GDM1 (cell line): ENCODE measurements around the gene SLC7A14.

ENCODE experiments used
- DNase-seq: peaks from one replicate; lab custom pipeline; 2025; lab: John Stamatoyannopoulos, UW

The SLC7A14 gene

DNA sequence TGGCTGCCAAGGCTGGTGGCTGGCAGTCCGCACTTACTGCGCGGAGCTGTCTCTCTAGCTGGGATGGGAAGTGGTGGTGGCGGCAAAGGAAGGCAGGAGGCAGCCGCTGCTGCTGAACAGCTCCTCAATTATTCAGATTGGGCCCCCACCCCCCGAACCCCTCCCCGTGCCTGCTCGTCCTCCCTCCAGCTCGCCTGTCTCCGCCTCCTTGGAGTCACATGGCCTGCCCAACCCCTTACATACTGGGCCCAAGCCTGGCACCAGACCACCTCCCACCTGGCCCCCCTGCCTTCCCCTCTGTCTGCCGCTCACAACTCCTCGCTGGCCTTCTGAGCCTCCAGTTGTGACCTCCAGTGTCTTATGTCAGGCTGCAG, at the start of gene SLC7A14:
Gene SLC7A14, minus strand, starts transcription at position 139 of the 374 bp plus-strand sequence. CDS start 59,139 bp downstream, outside the sequence.
- DNase-seq = no peak

DNA sequence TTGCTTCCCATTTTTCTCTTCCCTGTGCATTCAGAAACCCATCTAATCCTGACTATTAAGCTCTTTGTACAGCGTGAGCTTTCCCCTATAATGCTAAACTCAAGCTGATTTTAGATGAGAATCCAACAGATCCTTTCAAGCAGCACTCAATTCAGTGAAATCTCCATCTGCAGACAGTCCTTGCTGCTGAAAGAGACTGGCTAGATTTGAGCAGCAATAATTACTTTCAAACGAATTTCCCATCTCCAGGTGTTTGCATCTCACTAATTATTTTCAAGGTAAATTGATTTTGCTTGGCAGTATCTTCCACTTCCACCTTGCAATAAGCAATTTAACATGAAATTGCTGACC, 49.5 kb upstream of the SLC7A14 start:
- no peak for DNase-seq

- no peak for DNase-seq
Measured at GRCh38 chr3:170634663-170635384, 48.9 kb upstream of the SLC7A14 start.

DNA sequence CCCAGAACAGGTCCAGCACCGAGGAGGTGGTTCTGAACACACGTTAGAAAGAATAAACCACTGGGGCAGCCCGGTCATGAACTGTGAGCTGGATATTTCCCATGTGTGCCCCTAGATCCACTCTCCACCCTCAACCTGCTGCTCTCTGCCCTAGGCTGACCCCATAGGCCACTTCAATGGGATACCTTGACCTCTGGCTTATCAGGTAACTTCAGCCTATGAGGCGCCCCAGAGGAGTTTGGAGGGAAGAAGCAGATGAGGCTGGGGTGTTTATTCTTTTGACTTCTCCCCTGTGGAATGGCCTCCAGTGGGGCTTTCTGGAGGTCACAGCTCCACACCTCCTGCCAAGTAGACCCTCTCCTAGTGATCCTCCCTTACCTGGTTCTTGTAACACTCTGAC, 47.7 kb upstream of the SLC7A14 start:
- DNase-seq = no peak

DNA sequence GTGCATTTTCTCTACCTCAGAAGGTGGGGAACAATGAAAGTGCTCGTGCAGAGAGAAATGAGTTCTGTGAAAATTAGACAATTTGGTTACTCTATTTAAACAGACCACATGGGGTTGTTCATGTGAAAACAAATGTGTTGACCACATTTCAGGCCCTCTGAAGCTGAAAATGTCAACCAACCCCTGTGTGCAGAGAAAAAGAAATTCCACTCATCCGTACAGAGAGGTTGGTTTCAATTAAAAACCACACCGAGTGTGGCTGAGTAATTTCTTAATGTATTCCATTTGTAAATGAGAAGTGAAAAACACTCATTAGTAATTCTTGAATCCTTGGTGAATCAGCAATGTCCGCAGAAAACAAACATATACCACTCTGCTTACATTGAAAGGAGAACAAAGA, 46.9 kb upstream of the SLC7A14 start:
- no peak for DNase-seq

- DNase-seq = no peak
Measured at GRCh38 chr3:170631755-170632488, 46.0 kb upstream of the SLC7A14 start.

GRCh38 chr3:170623524-170623923, 37.6 kb upstream of the SLC7A14 start:
- DNase-seq = no peak

- DNase-seq = no peak
Measured at GRCh38 chr3:170622369-170623159, 36.7 kb upstream of the SLC7A14 start.

DNA sequence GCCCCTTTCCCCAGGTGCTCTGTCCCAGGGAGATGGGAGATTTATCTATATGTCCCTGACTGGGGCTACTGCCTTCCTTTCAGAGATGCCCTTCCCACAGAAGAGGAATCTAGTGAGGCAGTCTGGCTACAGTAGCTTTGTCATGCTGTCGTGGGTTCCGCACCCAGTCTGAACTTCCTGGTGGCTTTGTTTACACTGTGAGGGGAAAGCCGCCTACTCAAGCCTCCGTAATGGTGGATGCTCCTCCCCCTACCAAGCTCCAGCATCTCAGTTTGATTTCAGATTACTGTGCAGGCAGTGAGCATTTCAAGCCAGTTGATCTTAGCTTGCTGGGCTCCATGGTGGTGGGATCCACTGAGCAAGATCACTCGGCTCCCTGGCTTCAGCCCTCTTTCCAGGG, 35.4 kb upstream of the SLC7A14 start:
- DNase-seq = no peak

DNA sequence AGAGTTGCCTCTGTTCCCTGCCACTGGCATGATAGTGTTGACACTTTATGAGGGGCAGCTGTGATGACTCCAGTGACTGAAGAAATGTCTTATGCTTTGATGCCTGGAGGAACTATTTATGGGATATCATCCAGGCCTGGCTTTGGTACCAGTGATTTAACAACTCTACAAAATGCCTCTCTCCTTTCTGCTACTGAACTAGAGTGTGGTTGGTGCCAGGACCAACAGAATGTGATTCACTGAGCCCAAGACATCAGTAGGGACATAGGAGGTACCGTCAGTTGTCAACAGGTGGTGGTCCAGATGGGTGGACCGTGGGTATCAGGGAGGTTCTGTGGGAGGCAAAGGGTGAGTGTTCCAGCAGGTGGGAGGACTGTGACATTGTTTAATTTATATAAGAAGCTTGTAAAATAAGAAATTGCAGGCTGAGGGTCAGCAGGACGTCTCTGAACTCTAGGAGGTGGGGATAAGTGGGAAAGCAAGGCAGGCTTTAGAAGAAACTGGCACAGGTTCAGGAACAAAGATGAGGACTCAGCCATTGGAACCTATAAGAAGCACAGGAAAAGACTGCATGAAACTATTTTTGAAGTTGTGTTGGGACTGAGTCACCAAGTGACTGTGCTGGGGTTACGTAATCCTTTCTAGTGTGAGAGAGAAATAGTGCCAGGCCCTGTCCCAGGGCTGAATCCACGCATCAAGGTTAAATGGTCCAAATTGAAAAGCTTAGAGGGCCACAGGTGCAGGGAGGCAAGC, 28.5 kb upstream of the SLC7A14 start:
- DNase-seq = no peak

DNA sequence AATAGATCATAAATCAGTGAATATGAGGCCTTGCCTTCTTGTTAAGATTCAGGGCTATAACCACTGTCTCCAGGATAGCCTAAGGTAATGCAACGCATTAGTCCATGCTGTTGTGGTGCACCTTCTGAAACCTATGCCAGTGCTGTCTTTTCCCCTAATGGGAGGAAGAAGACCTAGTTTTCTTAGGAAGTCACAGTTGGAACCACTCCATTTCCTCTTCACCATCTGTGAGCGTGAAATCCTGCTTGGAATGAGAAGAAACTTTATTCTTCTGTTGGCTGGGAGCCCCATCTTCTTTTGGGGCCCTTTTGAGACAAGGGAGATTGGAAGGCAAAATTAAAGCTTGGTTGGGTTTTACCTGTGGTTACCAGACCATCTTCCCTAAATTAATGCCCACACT, 25.9 kb upstream of the SLC7A14 start:
- DNase-seq = no peak

- no peak for DNase-seq
Measured at GRCh38 chr3:170610321-170610884, 24.5 kb upstream of the SLC7A14 start.

GRCh38 chr3:170608475-170608874, 22.6 kb upstream of the SLC7A14 start:
- no peak for DNase-seq

DNA sequence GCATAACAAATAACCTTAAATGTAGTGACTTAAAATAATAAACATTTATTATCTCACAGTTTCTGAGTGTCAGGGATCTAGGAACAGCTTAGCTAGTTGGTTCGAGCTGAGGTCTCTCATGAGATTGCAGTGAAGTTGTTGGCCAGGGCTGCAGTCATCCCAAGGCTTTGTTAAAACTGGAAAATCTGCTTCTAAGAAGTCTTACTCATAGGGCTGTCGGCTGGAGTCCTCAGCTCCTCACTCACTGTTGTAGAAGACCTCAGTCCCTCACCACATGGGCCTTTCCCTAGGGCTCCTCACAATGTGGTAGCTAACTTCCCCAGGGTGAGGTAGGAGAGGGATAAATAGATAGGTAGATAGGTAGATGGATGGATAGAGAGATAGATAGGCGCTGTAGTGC, 20.8 kb upstream of the SLC7A14 start:
- no peak for DNase-seq

- DNase-seq = no peak
Measured at GRCh38 chr3:170605490-170605889, 19.6 kb upstream of the SLC7A14 start.

- no peak for DNase-seq
Measured at GRCh38 chr3:170603770-170604510, 18.1 kb upstream of the SLC7A14 start.

- DNase-seq = no peak
Measured at GRCh38 chr3:170602556-170602955, 16.7 kb upstream of the SLC7A14 start.

DNA sequence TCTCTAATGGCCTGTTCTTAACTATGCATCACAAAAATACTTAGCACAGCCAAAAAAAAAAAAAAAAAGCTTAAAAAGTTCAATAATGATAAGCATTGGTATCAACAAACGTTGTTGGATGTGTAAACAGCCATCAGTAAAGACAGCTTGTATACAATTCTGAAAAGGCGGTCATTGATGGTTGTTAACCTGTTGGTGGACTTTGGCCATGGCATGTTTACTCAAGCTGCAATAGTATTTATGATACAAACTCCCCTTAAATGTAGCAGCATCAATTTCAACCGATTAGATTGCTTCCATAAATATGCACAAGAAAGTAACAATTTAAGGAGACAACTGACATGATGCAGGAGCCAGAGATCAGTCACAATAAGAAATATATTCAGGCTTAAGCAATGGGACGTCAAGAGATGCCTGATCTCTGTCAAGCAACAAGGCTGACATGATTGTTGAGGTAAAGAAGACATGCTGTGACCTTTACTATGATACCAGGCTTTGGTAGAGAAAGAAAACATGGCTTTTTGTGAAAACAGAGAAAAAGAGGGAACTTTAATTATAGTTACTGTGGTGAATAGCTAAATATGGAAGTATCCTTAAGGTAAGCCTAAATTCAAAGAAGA, 14.2 kb upstream of the SLC7A14 start:
- no peak for DNase-seq

- DNase-seq = no peak
Measured at GRCh38 chr3:170599091-170599490, 13.2 kb upstream of the SLC7A14 start.

- DNase-seq = no peak
Measured at GRCh38 chr3:170598091-170598502, 12.2 kb upstream of the SLC7A14 start.

- DNase-seq = no peak
Measured at GRCh38 chr3:170594528-170594927, 8.7 kb upstream of the SLC7A14 start.
